Prostate gland (tissue), 2 donors: ENCODE measurements around the gene SLC1A6.

ENCODE experiments used
- POLR2A ChIP-seq: fragments of 450-650 bp; IDR thresholded peaks from one replicate; pipeline ENCODE4 v1.6.1; 2016; ENCODE audit warnings: antibody characterized with exemption, mild to moderate bottlenecking
- POLR2AphosphoS5 ChIP-seq: sonication (generic); formaldehyde crosslinking; IDR thresholded peaks from one replicate; pipeline ENCODE4 v1.6.1; 2017; ENCODE audit warnings: antibody characterized with exemption
- TF ChIP-seq, protein P1 (sequence below), 4 experiments: fragments of 200-600 bp in 2 of 4; fragments of 450-650 bp in 2 of 4; sonication (generic) in 2 of 4; IDR thresholded peaks; 1 replicate in 3 of 4; 2 replicates in 1 of 4; pipeline ENCODE4 v1.5.1; 2016 to 2019; ENCODE audit warnings: antibody characterized with exemption in 4 of 4, mild to moderate bottlenecking in 2 of 4, moderate library complexity in 2 of 4

DNA sequence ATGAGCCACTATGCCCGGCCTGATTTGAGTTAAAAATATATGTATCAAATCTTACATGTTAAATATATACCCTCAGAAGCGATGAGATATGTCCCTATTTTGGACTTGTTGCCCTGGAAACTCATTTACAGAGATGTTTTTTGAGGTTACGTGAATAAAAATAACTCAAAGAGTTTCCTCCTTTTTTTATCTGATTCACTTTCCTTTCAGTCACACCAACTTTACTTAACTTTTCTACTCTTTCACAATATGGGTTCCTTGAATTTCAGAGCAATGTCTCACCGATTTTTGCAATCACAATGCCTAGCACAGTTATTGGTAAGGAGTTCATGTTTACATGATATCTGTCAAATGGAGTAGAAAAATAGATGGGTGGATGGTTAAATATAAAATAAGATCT lies 36.1 kb downstream of the SLC1A6 start:
- TF ChIP-seq POLR2A, result no peak
- TF ChIP-seq, protein P1, sequence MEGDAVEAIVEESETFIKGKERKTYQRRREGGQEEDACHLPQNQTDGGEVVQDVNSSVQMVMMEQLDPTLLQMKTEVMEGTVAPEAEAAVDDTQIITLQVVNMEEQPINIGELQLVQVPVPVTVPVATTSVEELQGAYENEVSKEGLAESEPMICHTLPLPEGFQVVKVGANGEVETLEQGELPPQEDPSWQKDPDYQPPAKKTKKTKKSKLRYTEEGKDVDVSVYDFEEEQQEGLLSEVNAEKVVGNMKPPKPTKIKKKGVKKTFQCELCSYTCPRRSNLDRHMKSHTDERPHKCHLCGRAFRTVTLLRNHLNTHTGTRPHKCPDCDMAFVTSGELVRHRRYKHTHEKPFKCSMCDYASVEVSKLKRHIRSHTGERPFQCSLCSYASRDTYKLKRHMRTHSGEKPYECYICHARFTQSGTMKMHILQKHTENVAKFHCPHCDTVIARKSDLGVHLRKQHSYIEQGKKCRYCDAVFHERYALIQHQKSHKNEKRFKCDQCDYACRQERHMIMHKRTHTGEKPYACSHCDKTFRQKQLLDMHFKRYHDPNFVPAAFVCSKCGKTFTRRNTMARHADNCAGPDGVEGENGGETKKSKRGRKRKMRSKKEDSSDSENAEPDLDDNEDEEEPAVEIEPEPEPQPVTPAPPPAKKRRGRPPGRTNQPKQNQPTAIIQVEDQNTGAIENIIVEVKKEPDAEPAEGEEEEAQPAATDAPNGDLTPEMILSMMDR (IDR thresholded peaks at IDR 0.05), result no peak
- TF ChIP-seq POLR2AphosphoS5, result no peak
